OCI-LY1 (cell line): ENCODE measurements around the gene SVOPL.

Experiments
- EZH2 ChIP-seq: fragments of 200-600 bp; sonication (generic), shearing (Covaris generic); IDR thresholded peaks from 2 replicates; pipeline ENCODE4 v1.8.0; 2017; ENCODE audit warnings: borderline replicate concordance, mixed run types, mild to moderate bottlenecking, antibody characterized with exemption, low read length, moderate library complexity, mixed read lengths
- TF ChIP-seq, protein P1 (sequence below): fragments of 200-600 bp; sonication (generic), shearing (Covaris generic); IDR thresholded peaks from 2 replicates; pipeline ENCODE4 v1.5.1; 2017; ENCODE audit warnings: mild to moderate bottlenecking, antibody characterized with exemption, low read length, moderate library complexity, mixed read lengths

DNA sequence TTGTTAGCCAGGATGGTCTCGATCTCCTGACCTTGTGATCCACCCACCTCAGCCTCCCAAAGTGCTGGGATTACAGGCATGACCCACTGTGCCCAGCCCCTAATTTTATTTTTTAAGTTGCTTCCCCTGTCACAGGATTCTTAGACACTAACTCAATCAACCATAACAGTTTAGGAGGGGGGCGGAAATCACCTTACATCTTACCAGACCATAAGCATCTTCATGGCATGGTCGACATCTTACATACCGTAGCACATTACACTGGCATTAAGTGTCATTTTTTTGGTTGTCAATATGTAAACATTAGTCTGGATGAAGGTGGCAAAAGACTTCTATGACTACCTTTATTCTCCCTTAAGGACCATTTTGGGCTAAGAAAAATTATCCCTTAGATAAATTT, 145.5 kb downstream of the SVOPL start:
- no peak for TF ChIP-seq EZH2
- TF ChIP-seq, protein P1, sequence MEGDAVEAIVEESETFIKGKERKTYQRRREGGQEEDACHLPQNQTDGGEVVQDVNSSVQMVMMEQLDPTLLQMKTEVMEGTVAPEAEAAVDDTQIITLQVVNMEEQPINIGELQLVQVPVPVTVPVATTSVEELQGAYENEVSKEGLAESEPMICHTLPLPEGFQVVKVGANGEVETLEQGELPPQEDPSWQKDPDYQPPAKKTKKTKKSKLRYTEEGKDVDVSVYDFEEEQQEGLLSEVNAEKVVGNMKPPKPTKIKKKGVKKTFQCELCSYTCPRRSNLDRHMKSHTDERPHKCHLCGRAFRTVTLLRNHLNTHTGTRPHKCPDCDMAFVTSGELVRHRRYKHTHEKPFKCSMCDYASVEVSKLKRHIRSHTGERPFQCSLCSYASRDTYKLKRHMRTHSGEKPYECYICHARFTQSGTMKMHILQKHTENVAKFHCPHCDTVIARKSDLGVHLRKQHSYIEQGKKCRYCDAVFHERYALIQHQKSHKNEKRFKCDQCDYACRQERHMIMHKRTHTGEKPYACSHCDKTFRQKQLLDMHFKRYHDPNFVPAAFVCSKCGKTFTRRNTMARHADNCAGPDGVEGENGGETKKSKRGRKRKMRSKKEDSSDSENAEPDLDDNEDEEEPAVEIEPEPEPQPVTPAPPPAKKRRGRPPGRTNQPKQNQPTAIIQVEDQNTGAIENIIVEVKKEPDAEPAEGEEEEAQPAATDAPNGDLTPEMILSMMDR = no peak
